Frontal cortex (tissue), 4 donors: Measurements from ENCODE around the gene ENDOU. TPM values are rescaled to one million over a fixed set of nuclear protein-coding genes. Genes with fewer than 3 reads are reported as not detected.

ENCODE experiments used
- DNase-seq, 2 donors: peaks; one replicate each; pipeline ENCODE4 v3.0.0; 2012; ENCODE audit warnings: low spot score in 2 of 2
- FAIRE-seq: peaks from 2 replicates; lab custom pipeline; 2012; peaks lifted over from hg19 to GRCh38; lab: Jason Lieb, UNC
- total RNA-seq: library from RNA; depleted of rRNA; stranded (reverse); fragments of >200 nt; gene quantifications from one replicate; pipeline ENCODE4 v1.2.3, GENCODE V29; 2014
- donor health status: control.
- donor health status: control.
- donor health status: control.

ENDOU gene
- total RNA-seq, 1 donor from 2014 or later, result not detected

DNA sequence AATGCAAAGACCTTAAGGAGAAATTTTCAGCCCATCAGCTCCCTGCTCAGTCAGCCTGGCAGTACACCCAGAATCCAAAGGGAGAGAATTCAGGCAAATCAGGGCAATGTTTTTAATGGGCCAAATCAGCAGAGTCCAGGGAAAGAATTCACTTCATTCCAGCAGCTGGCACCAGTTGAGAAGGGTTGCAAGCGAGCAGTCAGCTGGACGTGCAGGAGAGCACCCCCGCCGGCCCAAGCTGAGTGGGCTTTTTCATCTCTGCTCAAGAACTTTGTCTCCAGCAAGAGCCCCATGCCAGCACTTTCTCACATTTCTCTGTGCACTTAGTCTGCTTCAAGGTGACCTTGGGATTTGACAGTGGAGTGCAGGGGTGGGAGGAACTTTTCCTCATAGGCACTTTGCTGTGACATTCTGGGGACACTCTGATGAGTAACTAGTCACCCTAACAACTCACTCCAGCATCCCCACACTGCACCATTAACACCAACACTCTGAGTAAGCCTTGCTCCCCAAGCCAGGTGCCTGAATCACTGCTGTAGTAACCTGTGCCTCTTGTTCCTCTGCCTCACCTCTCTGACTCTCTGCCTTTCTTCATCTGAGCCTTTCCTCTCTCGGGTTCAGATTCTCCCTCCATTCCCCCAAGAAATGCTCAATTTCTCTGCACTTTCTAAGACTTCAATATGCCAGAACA is 2.2 kb downstream of the ENDOU start:
- DNase-seq (no peak), FAIRE-seq (no peak)

DNA sequence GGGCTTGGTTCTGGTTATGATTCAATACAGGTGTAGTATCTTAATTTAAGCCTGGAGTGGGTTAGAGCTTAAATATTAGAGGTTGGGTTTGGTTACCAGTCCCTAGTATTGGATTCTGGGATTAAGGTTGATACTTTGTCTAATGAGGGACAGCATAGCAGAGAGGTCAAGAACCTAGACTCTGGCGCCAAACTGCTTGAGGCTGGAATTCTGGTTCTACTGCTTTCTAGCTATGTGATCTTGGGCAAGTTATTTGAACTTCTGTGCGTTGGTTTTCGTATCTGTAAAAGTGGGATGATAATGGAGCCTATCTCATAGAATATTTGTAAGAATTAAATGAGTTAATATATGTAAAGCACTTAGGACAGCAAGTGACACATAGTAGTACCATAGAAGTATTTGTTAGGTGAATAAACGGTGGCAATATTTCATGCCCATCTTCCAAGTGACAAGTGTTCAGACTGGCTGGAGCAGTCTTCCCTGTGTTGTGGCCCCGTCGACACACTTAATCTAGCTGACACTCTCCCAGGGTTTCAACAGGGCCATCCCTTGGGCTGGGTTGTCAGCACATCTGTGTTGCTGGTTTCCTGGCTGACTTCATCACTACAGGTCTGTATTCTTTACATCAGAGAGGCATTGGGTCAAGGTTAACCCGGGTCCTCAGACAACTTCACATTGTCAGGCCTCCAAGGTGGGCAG is 3.0 kb downstream of the ENDOU start:
- no peak for DNase-seq
- no peak for FAIRE-seq

GRCh38 chr12:47721431-47721973 is 3.8 kb downstream of the ENDOU start:
- FAIRE-seq (no peak), DNase-seq (no peak)

- no peak for DNase-seq
- FAIRE-seq, result no peak
These were observed 6.8 kb downstream of the ENDOU start for GRCh38 chr12:47718531-47718930.

- DNase-seq, result peak; percentile 58 to 82
- FAIRE-seq, result no peak
These were observed 7.7 kb downstream of the ENDOU start for GRCh38 chr12:47717443-47718193.

- DNase-seq (no peak), FAIRE-seq (no peak)
These were observed 8.2 kb downstream of the ENDOU start for GRCh38 chr12:47717046-47717442.

DNA sequence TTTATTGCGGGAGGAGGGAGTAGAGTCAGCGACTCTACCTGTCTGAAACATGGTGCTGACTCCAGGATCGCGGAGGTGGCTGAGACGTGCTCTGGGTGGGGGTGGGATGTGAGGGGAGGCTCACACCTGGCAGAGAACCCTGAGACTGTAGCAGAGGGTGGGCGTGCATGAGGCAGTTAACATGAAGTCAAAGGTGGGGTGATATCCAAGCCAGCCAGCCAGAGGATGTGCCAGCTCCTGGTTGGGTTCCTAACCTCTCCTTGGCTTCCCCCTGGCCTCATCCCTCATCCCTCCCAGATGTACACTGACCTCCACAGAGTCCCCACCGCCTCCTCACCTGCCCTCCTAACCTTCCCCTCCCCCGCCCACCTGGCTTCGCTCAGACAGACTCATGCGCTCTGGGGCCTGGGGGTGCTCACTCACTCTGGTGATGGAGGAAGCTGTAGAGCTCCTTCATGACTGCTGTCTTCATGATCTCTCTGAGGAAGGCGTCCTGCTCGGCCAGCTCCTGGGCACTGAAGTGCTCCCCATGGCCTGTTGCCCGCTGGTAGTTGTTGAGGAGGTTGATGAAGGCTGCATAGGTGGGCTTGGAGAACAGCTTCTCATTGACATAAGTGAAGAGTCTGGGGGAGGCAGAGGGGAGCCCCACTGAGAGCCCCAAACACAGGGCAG is 9.3 kb downstream of the ENDOU start:
- no peak for DNase-seq
- no peak for FAIRE-seq

DNA sequence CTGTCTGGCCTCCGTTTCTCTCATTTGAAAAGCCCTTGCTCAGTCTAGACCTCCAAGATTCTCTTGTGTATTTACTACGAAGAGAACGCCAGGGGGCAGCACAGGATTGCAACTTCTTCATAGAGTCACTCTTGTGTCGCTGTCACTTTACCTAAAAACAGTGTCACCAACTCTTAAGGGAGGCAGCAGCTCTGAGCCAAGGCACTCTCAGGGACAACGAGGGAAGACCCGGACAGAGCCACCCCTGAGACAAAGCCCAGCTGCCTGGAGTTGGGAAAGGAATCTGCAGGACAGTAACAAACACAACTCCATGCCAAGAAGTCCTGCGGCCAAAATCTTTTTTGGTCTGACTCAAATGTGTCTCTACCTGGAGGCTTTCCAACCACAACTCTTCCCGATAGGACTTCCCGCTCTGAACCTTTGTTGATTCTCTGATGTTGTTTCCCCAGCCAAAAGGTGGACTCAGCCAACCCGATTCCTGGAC is 9.9 kb downstream of the ENDOU start:
- no peak for FAIRE-seq
- peak; percentile 54 to 74 for DNase-seq

GRCh38 chr12:47714826-47715386 is 10.4 kb downstream of the ENDOU start:
- FAIRE-seq (no peak), DNase-seq (no peak)

DNA sequence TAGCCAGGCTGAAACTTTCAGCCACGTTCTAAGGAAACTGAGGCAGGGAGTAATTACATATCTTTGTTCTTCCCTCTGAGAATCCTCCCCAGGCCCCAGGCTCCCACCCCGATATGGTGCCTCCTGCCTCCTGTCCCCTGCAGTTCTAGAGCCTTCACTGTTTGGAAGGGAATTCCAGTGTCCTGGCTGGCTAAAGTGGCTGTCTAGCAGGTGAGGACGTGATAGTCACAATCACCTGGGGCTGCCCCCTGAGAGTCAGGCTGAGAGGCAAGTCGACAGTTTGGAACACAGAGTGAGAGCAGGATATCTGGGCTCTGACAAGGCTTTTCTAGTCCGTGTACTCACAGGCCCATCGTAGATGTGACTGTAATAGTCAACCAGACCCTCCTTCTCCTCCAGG is 13.1 kb downstream of the ENDOU start:
- no peak for FAIRE-seq
- no peak for DNase-seq

DNA sequence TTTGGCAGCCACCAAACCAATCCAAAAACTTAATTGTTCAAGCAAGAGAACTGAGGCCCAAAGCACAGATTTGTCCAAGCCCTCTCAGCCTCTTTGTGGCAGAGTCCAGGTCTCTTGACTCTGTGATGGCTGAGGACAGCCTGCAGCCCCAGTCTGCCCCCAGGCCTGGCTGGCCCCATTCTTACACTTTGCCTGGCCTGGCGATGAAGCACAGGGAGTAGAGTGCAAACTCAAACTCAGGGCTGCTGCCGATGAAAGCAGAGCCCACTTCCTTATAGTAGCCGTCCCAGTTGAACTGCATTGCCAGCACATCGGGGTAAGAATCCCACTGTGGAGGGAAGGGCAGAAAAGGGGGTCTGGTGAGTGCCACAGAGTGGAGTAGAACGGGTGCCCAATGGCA is 13.8 kb downstream of the ENDOU start:
- DNase-seq (no peak), FAIRE-seq (no peak)

DNA sequence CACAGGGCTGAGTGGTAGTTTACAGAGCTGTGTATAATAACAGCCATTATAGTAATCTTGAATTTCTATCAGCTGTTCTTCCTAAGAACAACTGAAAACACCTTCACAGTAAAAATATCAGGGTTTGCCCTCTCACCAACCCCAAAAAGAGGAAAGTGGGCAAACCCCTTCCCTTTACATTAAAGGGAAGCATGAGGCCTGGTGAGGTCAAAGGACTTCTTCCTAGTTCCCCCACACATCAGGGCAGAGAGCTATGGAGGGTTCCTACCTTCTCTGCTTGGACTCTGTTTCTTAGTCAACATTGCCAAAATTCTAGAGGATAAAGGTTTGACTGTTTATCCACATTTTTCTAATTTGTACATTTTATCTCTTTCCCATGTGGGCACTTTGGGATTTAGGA is 15.0 kb downstream of the ENDOU start:
- FAIRE-seq (no peak), DNase-seq (no peak)

GRCh38 chr12:47709671-47710070 is 15.6 kb downstream of the ENDOU start:
- no peak for FAIRE-seq

DNA sequence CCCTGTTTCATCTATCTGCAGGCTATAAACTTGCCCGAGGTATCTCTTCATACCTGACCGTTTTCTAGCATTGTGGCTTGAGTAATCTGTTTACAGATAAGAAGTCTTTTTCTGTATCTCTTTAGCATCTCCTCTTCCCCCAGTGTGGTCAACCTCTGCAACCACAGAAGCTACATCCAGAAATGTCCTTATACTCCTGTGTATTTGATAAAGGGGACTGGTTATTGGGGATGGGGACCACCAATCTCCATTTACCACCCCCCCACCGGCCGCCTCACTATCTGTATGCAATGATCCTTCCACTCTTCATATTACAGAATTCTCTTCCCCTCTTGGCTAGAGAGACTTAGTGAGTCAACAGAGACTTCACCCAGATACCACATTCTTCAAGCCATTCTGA is 16.1 kb downstream of the ENDOU start:
- DNase-seq (no peak), FAIRE-seq (no peak)

More at GRCh38 chr12:47709671-47710070, 15.6 kb downstream of the ENDOU start:
- DNase-seq, result no peak

DNA sequence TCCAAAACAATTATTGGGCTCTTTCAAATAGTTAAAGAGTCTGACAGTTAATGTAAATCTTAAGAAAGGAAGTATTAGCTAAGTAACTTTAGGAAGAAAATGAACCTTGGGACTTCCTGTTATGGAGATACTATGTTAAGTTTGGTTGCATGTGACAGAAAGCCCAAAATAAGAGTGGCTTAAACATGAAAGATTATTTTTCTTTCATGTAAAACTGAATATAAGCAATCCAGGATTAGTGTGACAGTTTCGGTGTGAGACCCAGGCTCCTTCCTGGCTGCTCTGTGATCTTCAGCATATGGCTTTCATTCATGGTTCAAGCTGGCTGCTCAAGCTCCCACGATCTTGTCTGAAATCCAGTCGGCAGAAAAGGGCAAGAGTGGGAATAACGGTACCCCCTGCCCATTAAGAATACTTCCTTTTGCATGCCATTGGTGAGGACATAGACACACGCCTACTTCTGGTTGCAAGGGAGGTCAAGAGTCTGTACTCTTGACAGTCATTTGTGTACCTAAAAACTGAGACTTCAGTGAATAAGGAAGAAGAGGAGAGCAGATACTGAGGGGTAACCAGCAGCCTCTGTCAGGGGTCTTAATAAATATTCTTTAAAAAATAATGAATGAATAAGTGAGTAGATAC is 17.3 kb downstream of the ENDOU start:
- FAIRE-seq, result no peak
- DNase-seq, result no peak

GRCh38 chr12:47707355-47707754 is 17.9 kb downstream of the ENDOU start:
- FAIRE-seq, result no peak
- DNase-seq, result no peak

DNA sequence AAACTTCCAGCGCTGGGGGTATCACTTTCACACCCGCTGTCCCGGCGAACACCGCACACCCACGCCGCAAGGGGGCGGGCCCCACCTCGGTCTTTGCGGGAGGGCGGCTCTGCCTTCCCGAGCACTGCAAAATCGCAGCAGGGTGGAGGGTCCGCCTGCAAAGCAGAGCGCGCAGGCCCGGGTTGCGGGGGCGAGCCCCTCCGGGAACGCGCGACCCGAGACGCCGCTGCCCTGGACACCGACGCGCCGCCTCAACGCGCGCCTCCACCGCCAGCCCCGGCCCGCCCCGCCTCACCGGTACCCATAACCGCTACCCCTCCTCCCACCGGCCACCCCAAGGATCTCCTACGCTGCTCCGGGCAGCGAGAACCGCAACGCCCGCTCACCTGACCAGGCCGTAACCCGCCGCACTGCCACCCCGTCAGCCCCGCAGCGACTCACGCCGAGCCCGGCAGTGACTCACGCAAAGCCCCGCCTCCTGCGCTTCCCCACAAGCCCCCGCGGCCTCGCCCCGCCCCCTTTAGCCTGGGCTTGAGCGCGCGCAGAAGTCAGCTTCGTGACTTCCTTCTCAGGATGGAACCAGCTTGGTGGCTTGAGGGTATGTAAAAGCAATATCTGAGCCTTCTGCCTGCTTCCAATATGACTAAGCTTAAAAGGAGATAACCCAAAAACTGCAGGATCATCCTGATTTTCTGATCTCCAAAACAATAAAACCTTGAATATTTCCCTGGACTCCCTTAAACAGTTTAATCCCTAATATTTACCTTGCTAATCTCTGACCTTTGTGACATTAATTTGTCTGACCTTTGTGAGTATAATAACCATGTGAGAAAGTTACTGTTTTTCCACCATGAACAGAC is 19.5 kb downstream of the ENDOU start, which contains the start of gene RPAP3:
Gene RPAP3, minus strand, starts transcription at position 465 of the 860 bp plus-strand sequence. CDS start 3,190 bp downstream, outside the sequence.
- DNase-seq (peak; percentile 87), FAIRE-seq (no peak)

DNA sequence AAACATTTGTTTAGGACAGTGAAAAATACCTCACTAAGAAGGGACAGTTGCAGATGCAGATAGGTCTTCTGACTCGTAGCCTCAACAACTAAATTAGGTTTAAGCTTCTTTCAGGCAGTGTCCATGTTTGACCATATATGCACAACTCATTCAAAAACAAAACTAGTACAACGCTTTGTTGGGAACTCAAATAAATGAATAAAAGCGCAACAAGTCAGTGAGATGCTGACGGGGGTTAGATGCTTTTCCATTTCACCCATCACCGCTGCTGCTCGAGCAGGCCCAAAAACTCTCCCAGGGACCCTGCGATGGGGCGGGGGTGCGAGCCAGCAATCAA is 20.1 kb downstream of the ENDOU start:
- FAIRE-seq, result no peak
- no peak for DNase-seq
